Testis (tissue), 2 donors: Measurements from ENCODE around the gene PRKRIP1.

Source experiments
- CTCF ChIP-seq, 3 experiments: fragments of 450-650 bp in 2 of 3; fragments of 200-600 bp in 1 of 3; sonication (generic) in 1 of 3; IDR thresholded peaks; one replicate each; pipeline ENCODE4 v1.5.1; 2016 to 2019; ENCODE audit warnings: antibody characterized with exemption in 3 of 3, mild to moderate bottlenecking in 2 of 3, moderate library complexity in 1 of 3
- POLR2A ChIP-seq: fragments of 450-650 bp; IDR thresholded peaks from one replicate; pipeline ENCODE4 v1.6.1; 2017; ENCODE audit warnings: antibody characterized with exemption, mild to moderate bottlenecking, moderate library complexity

DNA sequence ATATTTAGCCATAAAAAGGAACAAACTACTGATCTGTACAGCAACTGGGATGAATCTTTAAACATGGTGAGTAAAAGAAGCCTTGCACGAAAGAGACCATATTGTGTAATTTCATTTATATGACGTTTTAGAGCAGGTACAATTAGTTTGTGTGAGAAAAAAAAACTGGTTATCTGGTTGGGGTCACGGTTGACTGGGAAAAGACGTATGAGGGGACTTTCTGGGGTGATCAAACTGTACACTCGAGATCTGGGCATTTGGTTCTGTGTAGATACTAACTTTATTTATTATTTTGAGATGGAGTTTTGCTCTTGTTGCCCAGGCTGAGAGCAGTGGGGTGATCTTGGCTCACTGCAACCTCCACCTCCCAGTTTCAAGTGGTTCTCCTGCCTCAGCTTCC lies 4.2 kb downstream of the PRKRIP1 start:
- TF ChIP-seq POLR2A, result no peak
- no peak for TF ChIP-seq CTCF (IDR thresholded peaks at IDR 0.05)
